A549 (cell line): Measurements from ENCODE around the gene ACSM5.

Experiments used
- EP300 ChIP-seq, 2 experiments: fragments of >200 bp; sonication (Bioruptor Twin); formaldehyde crosslinking; IDR thresholded peaks; 2 replicates in 1 of 2; 3 replicates in 1 of 2; pipeline ENCODE4 v1.6.1; 2016 to 2017
- HOXB13 ChIP-seq: fragments of 250-450 bp; sonication (Bioruptor Pico); IDR thresholded peaks from 2 replicates; pipeline ENCODE4 v1.5.0; 2020; ENCODE audit warnings: low read depth, mild to moderate bottlenecking, moderate library complexity
- KDM1A ChIP-seq: fragments of 200-600 bp; sonication (generic); IDR thresholded peaks from 2 replicates; pipeline ENCODE4 v1.6.1; 2016; ENCODE audit warnings: low read depth, mild to moderate bottlenecking
- POLR2A ChIP-seq: IDR thresholded peaks from 2 replicates; pipeline ENCODE4 v1.6.1; 2012; ENCODE audit warnings: mild to moderate bottlenecking, low read length
- RAD21 ChIP-seq, 2 experiments: fragments of >200 bp in 1 of 2; sonication (Bioruptor Twin) in 1 of 2; formaldehyde crosslinking in 1 of 2; IDR thresholded peaks in 1 of 2; conservative IDR thresholded peaks in 1 of 2; 2 replicates in 1 of 2; 3 replicates in 1 of 2; pipeline ENCODE4 v1.6.1; 2012 to 2018; ENCODE audit warnings: inconsistent platforms in 1 of 2
- RFX5 ChIP-seq: fragments of 450-650 bp; IDR thresholded peaks from 2 replicates; pipeline ENCODE4 v1.7.1; 2014; ENCODE audit warnings: antibody characterized with exemption, mild to moderate bottlenecking, moderate library complexity
- RNF2 ChIP-seq: fragments of 200-600 bp; sonication (generic); IDR thresholded peaks from 2 replicates; pipeline ENCODE4 v1.6.1; 2016; ENCODE audit warnings: low read depth, mild to moderate bottlenecking, antibody characterized with exemption, moderate library complexity, borderline replicate concordance
- SREBF2 ChIP-seq: fragments of 450-650 bp; IDR thresholded peaks from 2 replicates; pipeline ENCODE4 v1.6.1; 2014; ENCODE audit warnings: mild to moderate bottlenecking, moderate library complexity
- TP53 ChIP-seq: fragments of 250-450 bp; sonication (Bioruptor Pico); IDR thresholded peaks from 2 replicates; pipeline ENCODE4 v1.5.0; 2021; ENCODE audit warnings: mild to moderate bottlenecking, moderate library complexity
- TF ChIP-seq, protein P1 (sequence below): fragments of >200 bp; sonication (Bioruptor Twin); formaldehyde crosslinking; IDR thresholded peaks from 3 replicates; pipeline ENCODE4 v1.5.1; 2016
- TF ChIP-seq, protein P2 (sequence below): fragments of 250-450 bp; sonication (Bioruptor Pico); IDR thresholded peaks from 2 replicates; pipeline ENCODE4 v1.5.0; 2021; ENCODE audit warnings: mild to moderate bottlenecking, moderate library complexity, borderline replicate concordance
- TF ChIP-seq, protein P3 (sequence below): IDR thresholded peaks from 2 replicates; pipeline ENCODE4 v1.6.1; 2012

DNA sequence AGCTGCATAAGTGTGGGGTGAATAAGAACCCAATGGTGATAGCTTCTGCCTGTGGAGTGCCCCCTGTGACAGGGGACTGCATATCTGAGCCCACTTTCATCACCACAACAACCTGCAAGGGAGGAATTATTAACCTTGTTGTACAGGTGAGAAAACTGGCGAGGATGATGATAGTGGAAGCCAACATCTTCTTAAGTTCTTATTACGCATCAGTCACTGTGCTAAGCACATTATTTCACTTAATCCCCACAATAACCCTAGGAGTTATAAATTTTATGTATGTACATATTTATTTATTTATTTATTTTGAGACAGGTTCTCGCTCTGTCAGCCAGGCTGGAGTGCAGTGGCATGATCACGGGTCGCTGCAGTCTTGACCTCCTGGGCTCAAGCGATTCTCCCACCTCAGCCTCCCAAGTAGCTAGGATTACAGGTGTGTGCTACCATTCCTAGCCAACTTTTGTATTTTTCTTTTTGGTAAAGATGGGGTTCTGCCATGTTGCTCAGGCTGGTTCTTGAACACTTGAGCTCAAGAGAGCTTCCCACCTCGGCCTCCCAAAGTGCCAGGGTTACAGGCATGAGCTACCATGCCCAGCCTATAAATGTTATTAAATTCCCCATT is 12.4 kb upstream of the ACSM5 start:
- no peak for TF ChIP-seq HOXB13 (CRISPR knock-in tag)
- no peak for TF ChIP-seq POLR2A
- TF ChIP-seq SREBF2, result no peak
- TF ChIP-seq KDM1A, result no peak
- no peak for TF ChIP-seq TP53 (CRISPR knock-in tag)
- TF ChIP-seq RAD21 (conservative IDR thresholded peaks at IDR 0.05 in 1 of 2, IDR thresholded peaks at IDR 0.05 in 1 of 2), result no peak
- TF ChIP-seq, protein P1, sequence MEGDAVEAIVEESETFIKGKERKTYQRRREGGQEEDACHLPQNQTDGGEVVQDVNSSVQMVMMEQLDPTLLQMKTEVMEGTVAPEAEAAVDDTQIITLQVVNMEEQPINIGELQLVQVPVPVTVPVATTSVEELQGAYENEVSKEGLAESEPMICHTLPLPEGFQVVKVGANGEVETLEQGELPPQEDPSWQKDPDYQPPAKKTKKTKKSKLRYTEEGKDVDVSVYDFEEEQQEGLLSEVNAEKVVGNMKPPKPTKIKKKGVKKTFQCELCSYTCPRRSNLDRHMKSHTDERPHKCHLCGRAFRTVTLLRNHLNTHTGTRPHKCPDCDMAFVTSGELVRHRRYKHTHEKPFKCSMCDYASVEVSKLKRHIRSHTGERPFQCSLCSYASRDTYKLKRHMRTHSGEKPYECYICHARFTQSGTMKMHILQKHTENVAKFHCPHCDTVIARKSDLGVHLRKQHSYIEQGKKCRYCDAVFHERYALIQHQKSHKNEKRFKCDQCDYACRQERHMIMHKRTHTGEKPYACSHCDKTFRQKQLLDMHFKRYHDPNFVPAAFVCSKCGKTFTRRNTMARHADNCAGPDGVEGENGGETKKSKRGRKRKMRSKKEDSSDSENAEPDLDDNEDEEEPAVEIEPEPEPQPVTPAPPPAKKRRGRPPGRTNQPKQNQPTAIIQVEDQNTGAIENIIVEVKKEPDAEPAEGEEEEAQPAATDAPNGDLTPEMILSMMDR, result no peak
- TF ChIP-seq, protein P2, sequence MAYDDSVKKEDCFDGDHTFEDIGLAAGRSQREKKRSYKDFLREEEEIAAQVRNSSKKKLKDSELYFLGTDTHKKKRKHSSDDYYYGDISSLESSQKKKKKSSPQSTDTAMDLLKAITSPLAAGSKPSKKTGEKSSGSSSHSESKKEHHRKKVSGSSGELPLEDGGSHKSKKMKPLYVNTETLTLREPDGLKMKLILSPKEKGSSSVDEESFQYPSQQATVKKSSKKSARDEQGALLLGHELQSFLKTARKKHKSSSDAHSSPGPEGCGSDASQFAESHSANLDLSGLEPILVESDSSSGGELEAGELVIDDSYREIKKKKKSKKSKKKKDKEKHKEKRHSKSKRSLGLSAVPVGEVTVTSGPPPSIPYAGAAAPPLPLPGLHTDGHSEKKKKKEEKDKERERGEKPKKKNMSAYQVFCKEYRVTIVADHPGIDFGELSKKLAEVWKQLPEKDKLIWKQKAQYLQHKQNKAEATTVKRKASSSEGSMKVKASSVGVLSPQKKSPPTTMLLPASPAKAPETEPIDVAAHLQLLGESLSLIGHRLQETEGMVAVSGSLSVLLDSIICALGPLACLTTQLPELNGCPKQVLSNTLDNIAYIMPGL (CRISPR knock-in tag), result no peak
- TF ChIP-seq RFX5, result no peak
- no peak for TF ChIP-seq EP300 (IDR thresholded peaks at IDR 0.05)
- TF ChIP-seq, protein P3, sequence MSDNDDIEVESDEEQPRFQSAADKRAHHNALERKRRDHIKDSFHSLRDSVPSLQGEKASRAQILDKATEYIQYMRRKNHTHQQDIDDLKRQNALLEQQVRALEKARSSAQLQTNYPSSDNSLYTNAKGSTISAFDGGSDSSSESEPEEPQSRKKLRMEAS, result no peak
- no peak for TF ChIP-seq RNF2
